Nucleus accumbens (tissue), 56 donors: Measurements from ENCODE around the gene DOCK10.
"Not testable (repeated sequence)": the region's sequence is repeated elsewhere in the genome, so short reads cannot be mapped to it uniquely, and the experiment has no call there.

Experiments used
- DNase-seq, 56 donors: peaks; one replicate each; lab custom pipeline; 2025; lab: John Stamatoyannopoulos, UW

DOCK10 gene

GRCh38 chr2:224952936-224953657 lies 89.2 kb downstream of the DOCK10 start:
- peak in 2 of 56 donors; percentile 11 to 17 for DNase-seq

- no peak for DNase-seq
These were observed 90.4 kb downstream of the DOCK10 start for GRCh38 chr2:224951723-224952481.

GRCh38 chr2:224948859-224949258 lies 93.4 kb downstream of the DOCK10 start:
- DNase-seq: peak in 2 of 56 donors; percentile 20 to 26

GRCh38 chr2:224948005-224948404 lies 94.3 kb downstream of the DOCK10 start:
- no peak for DNase-seq

GRCh38 chr2:224947566-224947965 lies 94.7 kb downstream of the DOCK10 start:
- no peak for DNase-seq

- no peak for DNase-seq
These were observed 95.4 kb downstream of the DOCK10 start for GRCh38 chr2:224946895-224947294.

GRCh38 chr2:224944707-224945547 lies 97.3 kb downstream of the DOCK10 start:
- DNase-seq: no peak

- not testable (repeated sequence) for DNase-seq
These were observed 98.6 kb downstream of the DOCK10 start for GRCh38 chr2:224943601-224944041.

GRCh38 chr2:224941960-224942359 lies 100.3 kb downstream of the DOCK10 start:
- no peak for DNase-seq

- DNase-seq: no peak
These were observed 101.7 kb downstream of the DOCK10 start for GRCh38 chr2:224940618-224941017.

GRCh38 chr2:224938651-224939182 lies 103.6 kb downstream of the DOCK10 start:
- no peak for DNase-seq

GRCh38 chr2:224937887-224938286 lies 104.4 kb downstream of the DOCK10 start:
- DNase-seq: no peak

- DNase-seq: no peak
These were observed 107.6 kb downstream of the DOCK10 start for GRCh38 chr2:224934526-224935188.

- no peak for DNase-seq
These were observed 108.8 kb downstream of the DOCK10 start for GRCh38 chr2:224933431-224933830.

GRCh38 chr2:224932522-224932921 lies 109.7 kb downstream of the DOCK10 start:
- DNase-seq: no peak

- DNase-seq: no peak
These were observed 110.3 kb downstream of the DOCK10 start for GRCh38 chr2:224931956-224932355.

GRCh38 chr2:224930990-224931389 lies 111.3 kb downstream of the DOCK10 start:
- no peak for DNase-seq

- DNase-seq: no peak
These were observed 112.1 kb downstream of the DOCK10 start for GRCh38 chr2:224930124-224930523.

- no peak for DNase-seq
These were observed 112.8 kb downstream of the DOCK10 start for GRCh38 chr2:224929512-224929911.

- DNase-seq: peak in 1 of 56 donors; percentile 32
These were observed 114.6 kb downstream of the DOCK10 start for GRCh38 chr2:224927646-224928173.
